CD4-positive, alpha-beta memory T cell (primary cell): ENCODE measurements around the gene NDFIP2. TPM values are rescaled to one million over a fixed set of nuclear protein-coding genes. Genes with fewer than 3 reads are reported as not detected.

ENCODE experiments used
- CTCF ChIA-PET: fragments of 350-600 bp; sonication (Branson Sonifier 250); formaldehyde crosslinking; loops from one replicate; lab custom pipeline; 2021; ENCODE audit warnings: inconsistent platforms; ENCODE audit not compliant: partially characterized antibody; lab: Charles Lee
- POLR2A ChIA-PET: fragments of 350-600 bp; sonication (Branson Sonifier 250); formaldehyde crosslinking; loops from one replicate; lab custom pipeline; 2021; ENCODE audit not compliant: partially characterized antibody; lab: Charles Lee
- DNase-seq, 5 donors: peaks; one replicate each; pipeline versions ENCODE4 v3.0.0 to v3.0.0-alpha.2; 2020 to 2022; ENCODE audit warnings: mixed read lengths in 1 of 5
- H3K27ac ChIP-seq: one replicate; pipeline ENCODE4 v1.7.0; 2013; ENCODE audit warnings: low read depth, low read length
- H3K27me3 ChIP-seq: 2 replicates; pipeline ENCODE4 v1.7.0; 2013; ENCODE audit warnings: mild to moderate bottlenecking, low read length, moderate library complexity; ENCODE audit not compliant: insufficient read depth
- H3K36me3 ChIP-seq: 2 replicates; pipeline ENCODE4 v1.7.0; 2013; ENCODE audit warnings: mild to moderate bottlenecking, low read length, moderate library complexity; ENCODE audit not compliant: insufficient read depth
- H3K4me1 ChIP-seq: 2 replicates; pipeline ENCODE4 v1.7.0; 2013; ENCODE audit warnings: mild to moderate bottlenecking, low read length, moderate library complexity; ENCODE audit not compliant: insufficient read depth
- H3K4me3 ChIP-seq, 2 donors: one replicate each; pipeline ENCODE4 v1.7.0; 2013; ENCODE audit warnings: low read length in 2 of 2, mild to moderate bottlenecking in 1 of 2
- H3K9me3 ChIP-seq, 2 donors: one replicate each; pipeline ENCODE4 v1.7.0; 2013; ENCODE audit warnings: low read length in 2 of 2, control low read depth in 1 of 2; ENCODE audit not compliant: control insufficient read depth in 1 of 2
- H3K27ac Mint-ChIP-seq, 7 donors: one replicate each; pipeline ENCODE4 v1.8.0; 2020 to 2021; ENCODE audit warnings: mixed read lengths in 7 of 7, mild to moderate bottlenecking in 6 of 7, inconsistent platforms in 3 of 7, moderate library complexity in 3 of 7
- H3K27me3 Mint-ChIP-seq, 2 donors: one replicate each; pipeline ENCODE4 v1.8.0; 2020 to 2021; ENCODE audit warnings: mixed read lengths in 2 of 2
- H3K36me3 Mint-ChIP-seq, 2 donors: one replicate each; pipeline ENCODE4 v1.8.0; 2020 to 2021; ENCODE audit warnings: mixed read lengths in 2 of 2, inconsistent platforms in 1 of 2, mild to moderate bottlenecking in 1 of 2
- H3K4me1 Mint-ChIP-seq, 4 donors: one replicate each; pipeline ENCODE4 v1.8.0; 2020 to 2021; ENCODE audit warnings: mixed read lengths in 4 of 4, mild to moderate bottlenecking in 1 of 4
- H3K4me3 Mint-ChIP-seq, 8 donors: one replicate each; pipeline ENCODE4 v1.8.0; 2020 to 2021; ENCODE audit warnings: mixed read lengths in 8 of 8, mild to moderate bottlenecking in 7 of 8, moderate library complexity in 6 of 8, inconsistent platforms in 3 of 8
- H3K9me3 Mint-ChIP-seq, 8 donors: one replicate each; pipeline ENCODE4 v1.8.0; 2020 to 2021; ENCODE audit warnings: mixed read lengths in 8 of 8, mild to moderate bottlenecking in 5 of 8, inconsistent platforms in 3 of 8, moderate library complexity in 1 of 8
- intact Hi-C: fragments of 100-400 bp; cut with micrococcal nuclease; formaldehyde crosslinking; loops from one replicate; pipeline ENCODE4 v1.15.1; 2023
- polyA plus RNA-seq, 2 donors: library from polyadenylated mRNA; unstranded; fragments of 300-500 nt; fragmentation: Illumina TruSeq; gene quantifications; one replicate each; pipeline ENCODE4 v1.2.3, GENCODE V29; 2021
- total RNA-seq, 2 experiments: library from RNA; stranded (reverse); gene quantifications; one replicate each; pipeline ENCODE4 v1.2.3, GENCODE V29; 2021

NDFIP2 gene
- total and polyA plus RNA-seq, 4 experiments from 2014 or later = 2.7 to 5.2 (median 4.1) TPM

GRCh38 chr13:79491715-79492114, 10.8 kb downstream of the NDFIP2 start:
- intact Hi-C loops = no loop called here
- Mint-ChIP-seq H3K27ac (no peak overlapping the region), H3K4me1 (peaks cover 30 to 42% (median 40%) of the 10 kb centered on the region in 4 donors), H3K27me3 (no peaks in the 10 kb centered on the region), H3K9me3 (peaks cover 0 to 3% (median 0%) of the 10 kb centered on the region in 8 donors), H3K36me3 (peaks cover 1 to 5% of the 10 kb centered on the region in 2 donors), H3K4me3 (no peak overlapping the region)
- Histone ChIP-seq H3K9me3 (no peaks in the 10 kb centered on the region), H3K4me3 (no peak overlapping the region), H3K36me3 (no peaks in the 10 kb centered on the region), H3K27me3 (no peaks in the 10 kb centered on the region), H3K4me1 (peaks cover 16% of the 10 kb centered on the region), H3K27ac (no peak overlapping the region)
- ChIA-PET POLR2A (no interaction called here), CTCF (interaction anchor here (1.4 kb wide), 1 partner anchor 11 kb away, joined by 3 read pairs; the partner anchor contains the start of gene NDFIP2)
- DNase-seq = no peak

- H3K4me3 Mint-ChIP-seq = peak overlapping the region in 3 of 8 donors; percentile 2 to 65 (median 42)
- CTCF ChIA-PET = no interaction called here
- H3K27me3 ChIP-seq = no peaks in the 10 kb centered on the region
- no peak overlapping the region for H3K4me3 ChIP-seq
- intact Hi-C loops = no loop called here
- H3K36me3 ChIP-seq = no peaks in the 10 kb centered on the region
- H3K27ac ChIP-seq = no peak overlapping the region
- H3K9me3 Mint-ChIP-seq = peaks cover 0 to 3% (median 0%) of the 10 kb centered on the region in 8 donors
- DNase-seq = no peak
- no peaks in the 10 kb centered on the region for H3K27me3 Mint-ChIP-seq
- peaks cover 19% of the 10 kb centered on the region for H3K4me1 ChIP-seq
- peaks cover 31 to 42% (median 39%) of the 10 kb centered on the region in 4 donors for H3K4me1 Mint-ChIP-seq
- H3K27ac Mint-ChIP-seq = peak overlapping the region in 1 of 7 donors; percentile 18
- no peaks in the 10 kb centered on the region for H3K9me3 ChIP-seq
- H3K36me3 Mint-ChIP-seq = peaks cover 0 to 5% of the 10 kb centered on the region in 2 donors
- POLR2A ChIA-PET = no interaction called here
These were observed 11.4 kb downstream of the NDFIP2 start for GRCh38 chr13:79492313-79492798.

- CTCF ChIA-PET = interaction anchor here (1.6 kb wide), 1 partner anchor 68 kb away, joined by 3 read pairs; no protein-coding TSS in a partner anchor
- Histone ChIP-seq H3K4me1 (peaks cover 19% of the 10 kb centered on the region), H3K36me3 (no peaks in the 10 kb centered on the region), H3K4me3 (no peak overlapping the region), H3K27ac (no peak overlapping the region), H3K9me3 (no peaks in the 10 kb centered on the region), H3K27me3 (no peaks in the 10 kb centered on the region)
- POLR2A ChIA-PET = no interaction called here
- Mint-ChIP-seq H3K4me3 (peak overlapping the region in 6 of 8 donors; percentile 1 to 65 (median 24)), H3K9me3 (peaks cover 0 to 3% (median 0%) of the 10 kb centered on the region in 8 donors), H3K4me1 (peaks cover 34 to 43% (median 39%) of the 10 kb centered on the region in 4 donors), H3K36me3 (peaks cover 0 to 5% of the 10 kb centered on the region in 2 donors), H3K27me3 (peaks cover 0 to 1% of the 10 kb centered on the region in 2 donors), H3K27ac (peak overlapping the region in 1 of 7 donors; percentile 18)
- intact Hi-C loops = no loop called here
- DNase-seq = no peak
These were observed 12.1 kb downstream of the NDFIP2 start for GRCh38 chr13:79492918-79493594.

GRCh38 chr13:79496188-79496587, 15.2 kb downstream of the NDFIP2 start:
- Mint-ChIP-seq H3K27me3 (peaks cover 0 to 1% of the 10 kb centered on the region in 2 donors), H3K4me1 (peaks cover 32 to 45% (median 35%) of the 10 kb centered on the region in 4 donors), H3K27ac (no peak overlapping the region), H3K4me3 (no peak overlapping the region), H3K36me3 (peaks cover 0 to 8% of the 10 kb centered on the region in 2 donors), H3K9me3 (peaks cover 0 to 2% (median 0%) of the 10 kb centered on the region in 8 donors)
- CTCF ChIA-PET = no interaction called here
- Histone ChIP-seq H3K4me3 (no peak overlapping the region), H3K9me3 (no peaks in the 10 kb centered on the region), H3K27me3 (no peaks in the 10 kb centered on the region), H3K4me1 (peaks cover 19% of the 10 kb centered on the region), H3K36me3 (no peaks in the 10 kb centered on the region), H3K27ac (no peak overlapping the region)
- intact Hi-C loops = no loop called here
- DNase-seq = no peak
- POLR2A ChIA-PET = interaction anchor here (1.0 kb wide), 1 partner anchor 13 kb away, joined by 3 read pairs; no protein-coding TSS in a partner anchor

GRCh38 chr13:79497064-79497463, 16.1 kb downstream of the NDFIP2 start:
- DNase-seq = no peak
- H3K4me1 ChIP-seq = peaks cover 18% of the 10 kb centered on the region
- no peak overlapping the region for H3K4me3 Mint-ChIP-seq
- H3K27ac ChIP-seq = no peak overlapping the region
- intact Hi-C loops = no loop called here
- CTCF ChIA-PET = interaction anchor here (0.6 to 0.7 kb wide), 2 partner anchors 15 to 168 kb away, joined by 3 to 4 read pairs; no protein-coding TSS in a partner anchor
- H3K36me3 Mint-ChIP-seq = peaks cover 0 to 8% of the 10 kb centered on the region in 2 donors
- POLR2A ChIA-PET = interaction anchor here (1.0 kb wide), 1 partner anchor 14 kb away, joined by 3 read pairs; no protein-coding TSS in a partner anchor
- peaks cover 30 to 44% (median 32%) of the 10 kb centered on the region in 4 donors for H3K4me1 Mint-ChIP-seq
- no peaks in the 10 kb centered on the region for H3K27me3 ChIP-seq
- H3K4me3 ChIP-seq = no peak overlapping the region
- peaks cover 0 to 2% (median 0%) of the 10 kb centered on the region in 8 donors for H3K9me3 Mint-ChIP-seq
- peaks cover 0 to 1% of the 10 kb centered on the region in 2 donors for H3K27me3 Mint-ChIP-seq
- no peaks in the 10 kb centered on the region for H3K36me3 ChIP-seq
- H3K27ac Mint-ChIP-seq = no peak overlapping the region
- no peaks in the 10 kb centered on the region for H3K9me3 ChIP-seq

- ChIA-PET POLR2A (no interaction called here), CTCF (interaction anchor here (0.6 to 1.2 kb wide), 3 partner anchors 9 to 16 kb away, joined by 3 read pairs; no protein-coding TSS in a partner anchor)
- Histone ChIP-seq H3K4me1 (peaks cover 13% of the 10 kb centered on the region), H3K27ac (no peak overlapping the region), H3K36me3 (no peaks in the 10 kb centered on the region), H3K27me3 (no peaks in the 10 kb centered on the region), H3K9me3 (no peaks in the 10 kb centered on the region), H3K4me3 (no peak overlapping the region)
- DNase-seq = no peak
- Mint-ChIP-seq H3K4me1 (peaks cover 22 to 39% (median 25%) of the 10 kb centered on the region in 4 donors), H3K27ac (no peak overlapping the region), H3K4me3 (no peak overlapping the region), H3K9me3 (peaks cover 0 to 2% (median 0%) of the 10 kb centered on the region in 8 donors), H3K36me3 (peaks cover 0 to 8% of the 10 kb centered on the region in 2 donors), H3K27me3 (peaks cover 0 to 1% of the 10 kb centered on the region in 2 donors)
- intact Hi-C loops = no loop called here
These were observed 16.9 kb downstream of the NDFIP2 start for GRCh38 chr13:79497852-79498251.

GRCh38 chr13:79500829-79501228, 19.9 kb downstream of the NDFIP2 start:
- Mint-ChIP-seq H3K9me3 (peaks cover 0 to 2% (median 0%) of the 10 kb centered on the region in 8 donors), H3K36me3 (peaks cover 0 to 8% of the 10 kb centered on the region in 2 donors), H3K4me1 (peaks cover 20 to 32% (median 21%) of the 10 kb centered on the region in 4 donors), H3K27me3 (peaks cover 0 to 1% of the 10 kb centered on the region in 2 donors), H3K4me3 (no peak overlapping the region), H3K27ac (no peak overlapping the region)
- DNase-seq = no peak
- Histone ChIP-seq H3K4me3 (no peak overlapping the region), H3K36me3 (no peaks in the 10 kb centered on the region), H3K27me3 (no peaks in the 10 kb centered on the region), H3K9me3 (no peaks in the 10 kb centered on the region), H3K4me1 (peaks cover 8% of the 10 kb centered on the region), H3K27ac (no peak overlapping the region)
- ChIA-PET CTCF (no interaction called here), POLR2A (no interaction called here)
- intact Hi-C loops = no loop called here
